Measurements from ENCODE around the gene MUC4.

The MUC4 gene

DNA sequence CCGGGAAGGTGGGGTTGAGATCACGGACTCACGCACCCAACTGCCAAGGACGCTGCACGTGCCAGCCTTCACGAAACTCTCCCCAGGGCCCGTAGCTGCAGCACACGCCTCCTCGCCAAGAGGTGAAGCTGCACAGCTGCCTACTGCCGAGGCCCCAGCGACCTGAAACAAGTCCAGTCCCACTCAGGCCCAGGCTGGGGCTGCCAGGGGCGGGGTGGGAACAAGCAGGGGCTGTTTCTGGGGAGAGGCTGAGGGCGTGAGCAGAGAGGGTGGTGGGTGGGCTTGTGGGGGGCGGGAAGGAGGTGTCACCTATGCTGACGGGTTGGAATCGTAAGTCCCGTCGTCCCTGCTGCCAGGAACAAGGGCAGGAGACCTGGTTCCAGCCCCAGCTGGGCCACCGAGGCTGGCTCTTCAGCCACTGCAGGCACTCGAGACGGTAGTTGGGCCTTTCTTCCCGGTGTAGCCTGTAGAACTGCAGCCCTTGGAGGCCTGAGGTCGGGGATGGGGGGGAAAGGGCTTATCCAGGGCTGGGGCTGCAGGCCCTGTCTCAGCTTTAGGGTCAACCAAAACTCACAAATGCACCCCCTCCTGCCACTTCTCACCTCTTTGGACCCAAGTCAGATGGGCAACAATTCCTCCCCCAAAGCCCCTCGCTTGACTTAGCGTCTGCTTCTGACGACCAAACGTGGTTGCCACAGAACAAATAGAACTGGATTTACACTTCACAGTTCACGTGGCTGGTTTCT lies 46.6 kb downstream of the MUC4 start:
- DNase-seq (ENCODE audit: insufficient read length, low spot score), result no peak
- no peak for FAIRE-seq

DNA sequence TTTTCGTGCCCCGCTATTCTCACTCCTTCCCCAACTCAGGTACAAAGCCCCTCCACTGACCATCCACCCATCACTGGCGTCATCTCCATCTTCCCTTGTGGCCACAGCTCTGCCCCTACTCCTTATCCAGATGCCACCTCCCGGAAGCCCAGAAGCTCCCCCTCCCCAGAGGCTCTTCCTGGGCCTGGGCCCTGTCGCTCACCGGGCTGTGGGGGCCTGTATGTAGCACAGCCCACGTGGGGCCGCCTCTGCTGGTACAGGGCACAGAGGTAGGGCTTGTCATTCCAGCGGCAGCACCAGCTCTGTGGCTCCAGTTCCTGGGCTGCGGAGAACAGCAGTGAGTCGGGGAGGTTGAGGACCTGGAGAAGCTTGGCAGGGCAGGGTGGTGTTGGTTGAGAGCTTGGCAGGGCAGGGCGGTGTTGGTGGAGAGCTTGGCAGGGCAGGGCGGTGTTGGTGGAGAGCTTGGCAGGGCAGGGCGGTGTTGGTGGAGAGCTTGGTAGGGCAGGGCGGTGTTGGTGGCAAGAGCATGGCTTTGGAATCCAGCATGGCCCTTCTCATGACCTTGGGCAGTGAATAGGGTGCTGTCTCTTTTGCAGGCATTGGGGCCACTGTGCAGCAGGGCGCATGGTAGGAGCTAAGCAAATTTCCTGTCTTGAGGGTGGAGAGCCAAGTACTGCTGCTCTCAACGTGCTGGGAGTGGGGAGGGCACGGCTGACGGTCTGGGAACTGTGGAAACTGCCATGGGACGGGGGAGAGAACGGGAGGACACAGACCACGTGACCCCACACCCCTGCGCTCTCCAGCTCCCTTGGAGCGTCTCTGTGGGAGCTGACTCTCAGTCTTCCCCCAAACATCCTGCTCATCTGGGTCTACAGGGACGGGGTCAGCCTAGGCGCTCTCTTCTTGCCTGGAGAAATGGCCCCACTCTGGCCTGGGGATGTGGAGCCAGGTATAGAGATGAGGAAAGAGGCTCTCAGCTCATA lies 47.6 kb downstream of the MUC4 start:
- no peak for FAIRE-seq
- DNase-seq (ENCODE audit: insufficient read length, low spot score), result no peak

DNA sequence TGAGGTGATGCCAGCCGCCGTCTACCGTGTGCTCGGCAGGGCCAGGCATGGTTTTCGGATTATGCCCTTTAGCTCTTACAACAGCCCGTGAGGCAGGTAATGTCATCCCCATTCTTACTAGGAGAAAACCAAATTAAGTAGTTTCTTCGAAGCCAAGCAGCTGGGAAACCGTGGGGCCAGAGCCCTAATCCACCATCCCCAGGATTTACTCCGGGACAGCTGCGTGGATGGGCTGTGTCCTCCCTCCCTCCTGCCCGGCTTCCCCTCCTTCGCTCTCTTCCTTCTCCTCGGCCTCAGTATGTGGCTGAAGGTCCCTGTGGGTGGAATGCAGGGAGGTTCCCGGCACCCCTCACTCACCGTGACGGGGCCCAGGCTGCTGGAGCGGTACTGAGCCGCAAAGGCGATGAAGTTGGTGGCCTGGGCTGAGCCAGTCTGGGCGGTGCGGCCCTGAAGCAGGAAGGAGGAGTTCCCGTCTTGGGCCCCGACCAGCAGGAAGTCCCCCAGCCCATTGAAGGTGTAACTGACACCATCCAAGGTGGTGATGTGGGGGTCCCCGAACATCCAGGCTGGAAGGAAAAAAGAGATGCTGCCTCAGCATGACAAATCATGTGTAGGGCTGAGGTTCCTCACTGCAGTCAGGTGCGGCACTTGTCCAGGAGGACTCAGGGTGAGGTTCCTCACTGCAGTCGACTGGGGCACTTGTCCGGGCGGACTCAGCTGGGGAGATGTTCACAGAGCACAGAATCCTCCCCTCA lies 48.5 kb downstream of the MUC4 start:
- peak; percentile 10 for DNase-seq (ENCODE audit: insufficient read length, low spot score)
- FAIRE-seq, result no peak

DNA sequence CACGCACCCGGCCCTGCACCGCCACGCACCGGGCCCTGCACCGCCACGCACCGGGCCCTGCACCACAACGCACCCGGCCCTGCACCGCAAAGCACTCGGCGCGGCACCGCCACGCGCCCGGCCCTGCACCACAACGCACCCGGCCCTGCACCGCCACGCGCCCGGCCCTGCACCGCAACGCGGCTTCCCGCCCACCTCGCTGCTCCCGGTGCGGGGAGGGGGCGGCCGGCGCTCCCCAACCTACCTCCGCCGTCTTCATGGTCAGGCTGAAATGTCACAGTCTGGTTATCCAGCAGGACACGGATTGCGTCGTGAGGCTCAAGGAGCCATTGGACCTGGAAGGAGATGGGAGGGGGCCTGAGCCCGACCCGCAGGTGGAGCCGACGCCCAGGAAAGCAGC lies 49.1 kb downstream of the MUC4 start:
- FAIRE-seq (no peak), DNase-seq (ENCODE audit: insufficient read length, low spot score) (no peak)

DNA sequence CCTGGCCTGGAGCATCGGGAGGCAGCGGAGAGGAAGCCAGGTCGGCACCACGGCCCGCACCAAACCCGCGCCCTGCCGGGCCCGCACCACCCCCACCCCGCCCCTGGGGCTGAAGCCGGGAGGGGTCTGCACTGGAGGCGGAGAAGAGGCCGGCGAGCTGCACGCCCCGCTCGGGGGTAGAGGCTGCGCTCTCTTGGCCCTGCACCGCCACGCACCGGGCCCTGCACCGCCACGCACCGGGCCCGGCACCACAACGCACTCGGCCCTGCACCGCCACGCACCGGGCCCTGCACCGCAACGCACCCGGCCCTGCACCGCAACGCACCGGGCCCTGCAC lies 49.5 kb downstream of the MUC4 start:
- DNase-seq (ENCODE audit: insufficient read length, low spot score) (no peak), FAIRE-seq (no peak)

- DNase-seq (ENCODE audit: insufficient read length, low spot score) (no peak), FAIRE-seq (no peak)
Observed at GRCh38 chr3:195761567-195762248, 50.0 kb downstream of the MUC4 start.

DNA sequence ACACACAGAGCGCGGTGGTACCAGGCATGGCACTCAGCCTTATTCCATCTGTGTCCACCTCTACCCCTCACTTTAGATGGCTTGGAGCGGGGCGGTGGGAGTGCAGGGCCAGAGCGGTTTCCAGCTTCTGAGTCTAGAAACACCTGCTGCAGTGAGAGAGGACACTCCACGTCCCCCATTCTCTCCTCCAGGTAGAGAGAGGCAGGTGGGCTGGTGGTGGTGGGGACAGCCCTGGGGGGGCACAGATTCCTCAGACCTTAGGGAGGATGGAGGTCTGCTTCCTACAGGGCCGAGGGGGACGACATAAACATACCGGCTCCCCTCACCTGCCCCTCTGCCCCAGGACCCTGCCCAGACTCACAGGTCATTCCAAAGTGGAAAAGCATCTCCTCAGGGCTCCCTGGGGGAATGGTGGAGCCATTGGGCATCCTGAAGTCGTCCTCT lies 50.6 kb downstream of the MUC4 start:
- no peak for FAIRE-seq

GRCh38 chr3:195760345-195761122 lies 51.2 kb downstream of the MUC4 start:
- no peak for DNase-seq (ENCODE audit: insufficient read length, low spot score)

More for the DNA sequence above, 50.6 kb downstream of the MUC4 start:
- no peak for DNase-seq (ENCODE audit: insufficient read length, low spot score)

GRCh38 chr3:195758721-195759353 lies 52.9 kb downstream of the MUC4 start:
- DNase-seq (ENCODE audit: insufficient read length, low spot score) (no peak), FAIRE-seq (no peak)

More at GRCh38 chr3:195760345-195761122, 51.2 kb downstream of the MUC4 start:
- FAIRE-seq, result no peak

DNA sequence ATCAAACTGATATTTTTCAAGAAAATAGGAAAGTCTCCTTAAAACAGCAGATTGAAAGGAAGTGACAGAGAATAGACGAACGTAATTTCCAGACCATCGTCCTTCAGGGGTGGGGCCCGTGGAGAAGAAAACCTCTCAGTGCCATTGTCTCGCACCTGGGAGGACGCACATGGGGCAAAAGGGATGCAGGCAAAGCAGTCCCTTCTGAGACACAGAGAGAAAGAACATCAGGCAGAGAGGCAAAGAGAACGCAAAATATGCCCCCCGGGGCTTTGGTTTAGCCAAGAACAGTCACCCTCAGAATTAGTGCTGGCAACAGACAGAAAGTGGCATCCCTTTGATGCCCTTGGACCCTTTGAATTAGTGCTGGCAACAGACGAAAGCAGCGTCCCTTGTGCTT lies 53.9 kb downstream of the MUC4 start:
- FAIRE-seq, result no peak

GRCh38 chr3:195757438-195757770 lies 54.3 kb downstream of the MUC4 start:
- FAIRE-seq (no peak), DNase-seq (ENCODE audit: insufficient read length, low spot score) (no peak)

More for the DNA sequence above, 53.9 kb downstream of the MUC4 start:
- DNase-seq (ENCODE audit: insufficient read length, low spot score), result no peak

- FAIRE-seq (no peak), DNase-seq (ENCODE audit: insufficient read length, low spot score) (no peak)
Observed at GRCh38 chr3:195755791-195756676, 55.7 kb downstream of the MUC4 start.

- DNase-seq (ENCODE audit: insufficient read length, low spot score) (no peak), FAIRE-seq (no peak)
Observed at GRCh38 chr3:195755391-195755790, 56.3 kb downstream of the MUC4 start.

GRCh38 chr3:195754906-195755305 lies 56.8 kb downstream of the MUC4 start:
- no peak for FAIRE-seq
- no peak for DNase-seq (ENCODE audit: insufficient read length, low spot score)

DNA sequence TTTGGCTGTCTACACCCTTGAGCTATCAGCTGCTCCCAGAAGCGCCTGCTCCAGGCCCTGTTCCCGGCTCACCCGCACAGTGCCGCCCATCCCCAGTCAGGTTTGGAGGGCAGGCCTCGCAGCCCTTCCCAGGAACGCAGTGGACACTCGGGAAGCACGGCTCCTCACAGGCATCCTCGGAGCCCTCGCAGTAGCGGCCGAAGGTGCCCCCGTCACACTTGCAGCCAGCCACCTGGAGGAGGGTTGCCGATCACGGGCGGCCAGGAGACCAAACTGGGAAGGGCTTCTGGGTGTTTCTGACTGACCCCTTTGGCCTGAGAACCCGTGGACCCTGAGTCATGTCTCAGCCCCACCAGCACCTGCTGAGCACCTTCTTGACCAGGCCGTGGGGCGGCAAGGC lies 57.6 kb downstream of the MUC4 start:
- FAIRE-seq (no peak), DNase-seq (ENCODE audit: insufficient read length, low spot score) (no peak)

GRCh38 chr3:195753581-195753980 lies 58.1 kb downstream of the MUC4 start:
- FAIRE-seq, result no peak
- DNase-seq (ENCODE audit: insufficient read length, low spot score), result no peak

DNA sequence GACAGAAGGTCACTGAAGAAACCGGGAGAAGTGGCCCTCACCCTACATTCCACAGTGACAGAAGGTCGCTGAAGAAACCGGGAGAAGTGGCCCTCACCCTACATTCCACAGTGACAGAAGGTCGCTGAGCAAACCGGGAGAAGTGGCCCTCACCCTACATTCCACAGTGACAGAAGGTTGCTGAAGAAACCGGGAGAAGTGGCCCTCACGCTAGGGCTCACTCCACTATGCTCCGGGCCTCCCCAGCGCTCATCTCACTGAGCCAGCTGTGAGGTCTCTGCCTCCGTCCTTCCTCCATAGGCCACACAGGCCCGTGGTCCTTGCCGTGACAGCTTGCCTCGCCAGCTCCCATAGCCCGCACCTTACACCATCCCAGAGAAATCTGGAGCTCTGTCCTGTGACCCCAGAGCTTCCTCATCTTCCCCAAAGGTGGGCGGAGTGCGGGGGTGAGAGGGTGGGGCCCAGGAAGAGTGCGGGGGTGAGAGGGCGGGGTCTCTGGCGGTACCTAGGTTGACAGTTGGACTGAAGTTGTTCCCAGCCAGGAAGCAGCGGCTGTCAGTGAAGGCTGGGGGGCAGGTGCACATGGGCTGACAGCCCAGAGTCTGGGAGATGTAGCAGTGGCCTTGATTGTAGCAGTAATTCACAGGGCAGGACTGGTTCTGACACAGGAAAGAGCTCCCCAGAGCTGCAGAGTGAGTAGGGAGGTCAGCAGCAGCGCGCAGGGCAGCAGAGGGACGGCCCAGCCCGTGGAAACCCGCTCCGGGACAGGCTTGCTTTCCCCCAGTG lies 59.0 kb downstream of the MUC4 start:
- DNase-seq (ENCODE audit: insufficient read length, low spot score), result no peak
- FAIRE-seq, result no peak

DNA sequence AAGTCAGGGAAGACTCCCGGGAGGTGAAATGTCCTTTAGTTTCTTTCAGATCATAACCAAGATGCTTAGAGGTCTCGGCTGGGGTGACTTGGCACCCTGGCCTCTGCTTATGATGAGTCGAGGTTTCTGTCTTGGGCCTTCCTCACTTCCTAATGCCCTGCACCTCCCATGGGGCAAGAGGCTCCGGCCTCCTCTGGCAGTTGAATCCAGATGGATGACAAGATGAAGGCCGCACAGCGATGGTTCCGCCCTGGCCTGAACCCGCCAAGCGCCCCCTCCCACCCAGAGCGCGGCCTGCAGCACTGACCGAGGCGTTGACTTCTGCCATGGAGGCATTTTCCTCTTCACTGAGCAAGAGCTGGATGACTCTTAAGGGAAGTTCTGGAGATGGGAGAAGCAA lies 59.7 kb downstream of the MUC4 start:
- FAIRE-seq, result no peak
- no peak for DNase-seq (ENCODE audit: insufficient read length, low spot score)
